ENCODE measurements around the gene CDRT15.

DNA sequence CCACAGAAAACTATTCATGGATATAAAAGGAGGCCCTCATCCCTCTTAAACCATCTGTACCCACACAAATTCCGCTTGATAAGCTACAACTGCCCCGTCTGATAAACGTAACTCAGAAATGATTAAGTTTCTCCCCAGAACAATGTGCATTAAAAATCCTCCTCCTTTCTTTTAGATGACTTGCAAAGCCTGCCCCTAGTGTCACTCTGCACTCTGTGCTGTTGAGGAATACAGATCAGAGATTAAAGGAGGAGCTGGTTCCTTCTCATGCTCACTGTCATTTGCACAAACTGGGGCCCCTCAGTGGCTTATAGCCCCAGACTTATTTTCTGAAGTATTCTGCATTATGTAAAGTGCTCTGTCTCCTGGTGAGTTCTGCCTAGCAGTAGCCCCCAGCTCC lies 33.3 kb downstream of the CDRT15 start:
- no peak for TF ChIP-seq ATF2 (tag by site-specific recombination; IDR thresholded peaks at IDR 0.05; ENCODE audit: low read depth)
- TF ChIP-seq CTCF (tag by site-specific recombination; IDR thresholded peaks at IDR 0.05) = no peak
- no peak for TF ChIP-seq ZNF274 (IDR thresholded peaks at IDR 0.05; ENCODE audit: low read length)
- no peak for TF ChIP-seq ZNF274 (tag by site-specific recombination; IDR thresholded peaks at IDR 0.05; ENCODE audit: borderline replicate concordance)
- no peak for TF ChIP-seq ZNF76 (tag by site-specific recombination; IDR thresholded peaks at IDR 0.05; ENCODE audit: borderline replicate concordance, low read depth)
- no peak for TF ChIP-seq ZNF654 (tag by site-specific recombination; IDR thresholded peaks at IDR 0.05; ENCODE audit: low read depth)
- no peak for TF ChIP-seq ZNF266 (tag by site-specific recombination; IDR thresholded peaks at IDR 0.05; ENCODE audit: low read depth)
- TF ChIP-seq RBAK (tag by site-specific recombination; IDR thresholded peaks at IDR 0.05) = no peak
- TF ChIP-seq ZNF558 (tag by site-specific recombination; IDR thresholded peaks at IDR 0.05) = no peak
- no peak for TF ChIP-seq ZNF324 (tag by site-specific recombination; IDR thresholded peaks at IDR 0.05)
- no peak for TF ChIP-seq ZNF837 (tag by site-specific recombination; IDR thresholded peaks at IDR 0.05)
- TF ChIP-seq, protein P1, sequence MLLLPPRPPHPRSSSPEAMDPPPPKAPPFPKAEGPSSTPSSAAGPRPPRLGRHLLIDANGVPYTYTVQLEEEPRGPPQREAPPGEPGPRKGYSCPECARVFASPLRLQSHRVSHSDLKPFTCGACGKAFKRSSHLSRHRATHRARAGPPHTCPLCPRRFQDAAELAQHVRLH (tag by site-specific recombination; IDR thresholded peaks at IDR 0.05) = no peak
- TF ChIP-seq TCF7L2 (IDR thresholded peaks at IDR 0.05; ENCODE audit: borderline replicate concordance, low read depth, low read length) = no peak
- TF ChIP-seq, protein P2, sequence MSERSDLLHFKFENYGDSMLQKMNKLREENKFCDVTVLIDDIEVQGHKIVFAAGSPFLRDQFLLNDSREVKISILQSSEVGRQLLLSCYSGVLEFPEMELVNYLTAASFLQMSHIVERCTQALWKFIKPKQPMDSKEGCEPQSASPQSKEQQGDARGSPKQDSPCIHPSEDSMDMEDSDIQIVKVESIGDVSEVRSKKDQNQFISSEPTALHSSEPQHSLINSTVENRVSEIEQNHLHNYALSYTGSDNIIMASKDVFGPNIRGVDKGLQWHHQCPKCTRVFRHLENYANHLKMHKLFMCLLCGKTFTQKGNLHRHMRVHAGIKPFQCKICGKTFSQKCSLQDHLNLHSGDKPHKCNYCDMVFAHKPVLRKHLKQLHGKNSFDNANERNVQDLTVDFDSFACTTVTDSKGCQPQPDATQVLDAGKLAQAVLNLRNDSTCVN (tag by site-specific recombination; optimal IDR thresholded peaks at IDR 0.05) = no peak
- no peak for TF ChIP-seq FEZF1 (tag by site-specific recombination; IDR thresholded peaks at IDR 0.05)
